Brain pericyte (primary cell): ENCODE measurements around the gene ITPKA.

Experiments
- DNase-seq: peaks from one replicate; pipeline ENCODE4 v3.0.0-alpha.2; 2012; ENCODE audit warnings: low read depth, low spot score

ITPKA gene

GRCh38 chr15:41510728-41511127 is 17.1 kb downstream of the ITPKA start:
- DNase-seq = no peak

GRCh38 chr15:41511331-41511898 is 17.7 kb downstream of the ITPKA start:
- DNase-seq = no peak

- no peak for DNase-seq
These were observed 18.3 kb downstream of the ITPKA start for GRCh38 chr15:41511899-41512369.

- DNase-seq = no peak
These were observed 18.9 kb downstream of the ITPKA start for GRCh38 chr15:41512512-41512939.

GRCh38 chr15:41512940-41513505 is 19.3 kb downstream of the ITPKA start:
- DNase-seq = no peak

GRCh38 chr15:41513506-41514227 is 20.0 kb downstream of the ITPKA start, which contains the start of gene LTK:
Gene LTK, minus strand, starts transcription at chr15:41513827. Its CDS starts 118 bp downstream, at chr15:41513709.
- no peak for DNase-seq

- DNase-seq = no peak
These were observed 24.3 kb downstream of the ITPKA start for GRCh38 chr15:41517895-41518449.

- DNase-seq = no peak
These were observed 27.0 kb downstream of the ITPKA start for GRCh38 chr15:41520636-41521035.

GRCh38 chr15:41521614-41522013 is 27.9 kb downstream of the ITPKA start:
- no peak for DNase-seq

GRCh38 chr15:41523097-41523496 is 29.4 kb downstream of the ITPKA start:
- no peak for DNase-seq

- DNase-seq = no peak
These were observed 36.8 kb downstream of the ITPKA start for GRCh38 chr15:41530363-41530956.

- DNase-seq = no peak
These were observed 41.9 kb downstream of the ITPKA start for GRCh38 chr15:41535544-41535943.

- DNase-seq = no peak
These were observed 43.2 kb downstream of the ITPKA start for GRCh38 chr15:41536866-41537265.

- no peak for DNase-seq
These were observed 49.8 kb downstream of the ITPKA start for GRCh38 chr15:41543521-41543870.

- DNase-seq = no peak
These were observed 51.0 kb downstream of the ITPKA start for GRCh38 chr15:41544650-41545015.

- DNase-seq = no peak
These were observed 51.5 kb downstream of the ITPKA start for GRCh38 chr15:41545218-41545617.

GRCh38 chr15:41546851-41547786 is 53.4 kb downstream of the ITPKA start:
- no peak for DNase-seq

GRCh38 chr15:41550066-41550775 is 56.5 kb downstream of the ITPKA start:
- no peak for DNase-seq
